Kasumi-1 (cell line): ENCODE data around the gene SORBS2.
A peak's percentile ranks its signal among the peaks of the same experiment; 100 is the strongest.

Source experiments
- DNase-seq, 2 experiments: peaks; one replicate each; lab custom pipeline; 2025; lab: John Stamatoyannopoulos, UW

Gene SORBS2

DNA sequence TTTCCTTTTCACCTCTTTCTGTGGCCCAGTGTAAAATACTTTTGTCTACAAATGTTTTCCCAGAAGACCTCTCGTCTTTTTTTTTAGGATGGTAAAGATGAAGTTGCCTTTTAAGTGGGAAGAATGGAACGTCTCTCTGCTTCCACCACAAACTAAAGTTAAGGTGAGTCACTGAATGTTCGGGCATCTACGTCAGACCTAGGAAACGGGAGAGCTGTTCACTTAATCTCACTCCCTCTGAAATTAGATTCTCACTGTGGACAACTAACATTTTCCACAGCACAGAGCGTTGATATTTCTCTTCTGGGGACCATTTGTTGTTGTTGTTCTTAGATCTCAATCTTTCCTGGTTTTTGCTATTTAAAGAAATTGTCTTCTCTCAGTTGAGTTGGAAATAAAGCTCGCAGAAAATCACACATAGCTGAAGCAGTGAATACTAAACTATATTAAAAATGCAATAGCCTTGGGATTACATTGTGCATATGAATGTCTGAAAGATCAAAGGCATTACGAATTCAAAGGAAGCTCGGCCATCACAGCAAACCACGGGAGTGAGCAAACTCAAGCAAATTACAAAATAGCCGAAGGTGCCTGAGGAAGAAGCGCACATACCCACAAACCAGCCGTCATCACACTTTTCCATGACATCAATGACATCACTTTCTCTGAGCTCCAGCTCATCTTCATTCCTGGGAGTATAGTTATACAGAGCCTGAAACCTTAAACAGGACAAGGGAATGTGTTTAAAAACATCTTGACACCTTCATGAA is 222.7 kb downstream of the SORBS2 start:
- no peak for DNase-seq

DNA sequence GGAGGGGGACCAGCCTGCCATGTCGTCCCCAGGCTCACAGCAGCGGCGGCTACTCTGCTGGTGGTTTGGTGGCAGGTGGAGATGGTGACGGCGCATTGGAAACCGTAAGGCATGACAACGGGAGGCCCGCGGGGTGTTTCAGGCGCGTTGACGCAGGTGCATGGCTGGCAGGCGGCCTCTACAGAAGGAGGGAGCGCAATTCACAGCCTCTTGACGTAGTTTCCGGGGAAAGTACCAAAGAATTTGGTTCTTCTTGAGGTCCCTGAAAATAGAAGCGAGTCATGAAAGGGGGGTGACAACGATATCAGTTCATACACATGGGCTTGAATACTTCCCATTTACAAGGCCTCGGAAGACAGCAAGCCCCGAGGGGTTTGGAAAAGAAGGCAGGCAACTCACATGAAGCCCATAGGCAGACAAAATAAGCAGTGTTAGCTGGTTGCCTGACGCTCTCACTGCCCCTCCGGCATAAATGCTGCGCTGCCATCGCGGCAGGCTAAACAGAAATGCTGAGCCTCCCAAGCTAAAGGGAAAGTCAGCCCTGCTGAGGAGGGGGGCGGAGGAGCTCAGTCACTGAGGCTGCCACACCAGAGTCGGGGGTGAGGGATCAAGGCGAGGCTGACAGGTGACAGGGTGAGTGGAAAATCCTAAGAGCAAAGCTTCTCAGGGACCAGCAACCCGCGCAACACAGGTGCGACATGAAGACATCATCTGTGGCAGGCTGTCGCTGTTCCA is 224.4 kb downstream of the SORBS2 start:
- no peak for DNase-seq

DNA sequence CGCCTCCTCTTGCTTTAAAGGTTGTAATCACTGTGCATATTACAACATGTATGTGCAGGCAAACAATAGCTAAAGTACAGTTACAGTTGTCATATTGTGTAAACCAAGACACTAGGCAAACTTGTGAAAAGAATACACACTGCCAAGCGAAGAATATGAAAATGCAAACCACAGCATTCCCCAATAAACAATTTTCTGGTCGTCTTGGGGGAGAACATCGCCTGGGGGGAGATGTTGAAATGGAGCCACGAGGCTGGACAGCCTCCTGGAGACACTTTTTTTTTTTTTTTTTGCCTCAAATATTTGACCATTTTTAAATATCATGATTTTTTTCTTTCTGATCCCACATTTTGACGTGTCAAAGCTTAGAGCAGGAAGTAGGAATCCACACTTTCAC is 225.0 kb downstream of the SORBS2 start:
- DNase-seq, result no peak

DNA sequence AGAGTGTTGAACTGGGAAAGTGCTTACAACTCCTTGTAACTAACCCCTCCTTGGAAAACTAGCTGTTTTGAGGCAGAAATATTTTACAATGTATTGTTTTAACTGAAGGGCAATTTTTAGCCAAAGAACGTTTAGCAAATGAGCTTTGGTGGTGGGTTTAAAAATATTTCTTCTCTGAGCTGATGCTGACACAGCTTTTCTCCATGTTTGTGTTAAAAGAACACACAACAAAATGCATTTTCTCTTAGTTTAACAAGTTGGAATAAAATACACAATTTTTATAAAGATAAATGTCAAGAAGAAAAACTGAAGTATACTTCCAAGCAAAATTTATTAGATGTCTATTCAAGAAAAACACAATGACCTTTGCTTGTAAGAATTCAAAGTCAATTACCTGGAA is 226.8 kb downstream of the SORBS2 start:
- no peak for DNase-seq

DNA sequence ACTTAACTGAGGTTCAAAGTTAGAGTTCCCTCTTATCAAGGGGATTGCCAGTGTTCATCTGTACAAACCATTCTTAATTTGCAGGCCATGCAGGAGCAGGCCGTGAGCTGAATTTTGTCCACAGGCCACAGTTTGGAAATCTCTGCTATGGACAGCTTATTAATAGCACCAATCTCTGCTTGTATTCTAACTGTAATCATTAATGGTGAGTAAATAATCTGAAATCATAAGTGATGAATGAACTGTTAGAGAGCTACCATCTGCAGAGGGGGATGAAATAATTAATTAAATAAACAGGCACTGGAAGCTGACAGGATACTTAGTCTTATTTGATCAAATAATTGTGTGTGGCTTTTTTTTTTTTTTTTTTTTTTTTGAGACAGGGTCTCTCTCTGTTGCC is 228.2 kb downstream of the SORBS2 start:
- DNase-seq, result no peak

DNA sequence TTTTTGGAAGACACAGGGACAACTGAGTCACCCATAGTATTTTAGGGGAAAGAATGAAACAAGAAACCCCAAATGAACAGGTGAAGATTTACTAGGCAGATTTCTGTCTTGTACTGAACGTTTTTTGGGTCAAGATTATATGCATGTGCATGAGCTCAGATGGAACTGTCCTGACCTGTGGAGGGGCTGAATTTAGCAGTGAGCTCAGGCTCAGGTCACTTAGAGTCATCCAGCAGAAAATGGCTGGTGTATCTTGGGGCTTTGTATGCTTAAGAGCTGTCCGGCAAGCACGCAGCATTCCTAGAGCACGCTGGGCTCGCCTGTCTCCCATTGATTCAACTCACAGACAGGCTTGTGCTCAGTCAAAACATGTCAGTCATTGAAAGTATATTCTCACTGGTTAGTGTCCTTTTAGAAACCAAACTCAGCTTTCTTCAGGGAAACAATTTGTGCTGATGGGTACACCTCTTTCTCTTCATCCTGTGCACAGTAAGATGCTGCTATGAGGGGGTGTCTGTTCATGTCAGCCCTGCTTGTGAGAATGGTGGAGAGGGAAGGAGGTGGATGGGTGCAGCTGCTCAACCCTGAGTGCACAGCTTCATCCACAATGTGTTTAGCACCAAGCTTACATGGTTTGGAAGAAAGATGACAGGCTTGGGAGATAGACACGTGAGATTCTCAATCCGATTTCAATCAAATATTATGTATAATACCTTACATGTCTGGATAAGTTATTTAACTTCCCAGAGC is 229.2 kb downstream of the SORBS2 start:
- DNase-seq, result no peak

DNA sequence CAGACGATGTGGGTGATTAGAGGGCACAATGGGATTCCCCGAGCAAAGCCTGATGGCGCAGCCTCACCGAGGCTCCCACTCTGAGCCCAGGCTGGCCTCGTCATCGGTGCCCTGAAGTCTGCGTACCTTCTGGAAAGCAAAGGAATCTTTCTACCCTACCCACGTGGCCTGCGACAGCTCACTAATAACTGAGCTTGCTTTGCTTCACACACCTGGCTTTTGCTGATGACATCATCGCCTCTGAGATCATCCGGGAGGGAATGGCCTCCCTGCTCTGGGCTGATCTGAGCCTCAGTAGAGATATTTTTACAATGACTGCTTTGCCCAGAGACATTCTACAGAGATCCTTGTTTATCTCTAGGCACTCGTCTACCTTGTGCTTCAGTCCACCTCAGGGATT is 231.3 kb downstream of the SORBS2 start:
- DNase-seq, result no peak

DNA sequence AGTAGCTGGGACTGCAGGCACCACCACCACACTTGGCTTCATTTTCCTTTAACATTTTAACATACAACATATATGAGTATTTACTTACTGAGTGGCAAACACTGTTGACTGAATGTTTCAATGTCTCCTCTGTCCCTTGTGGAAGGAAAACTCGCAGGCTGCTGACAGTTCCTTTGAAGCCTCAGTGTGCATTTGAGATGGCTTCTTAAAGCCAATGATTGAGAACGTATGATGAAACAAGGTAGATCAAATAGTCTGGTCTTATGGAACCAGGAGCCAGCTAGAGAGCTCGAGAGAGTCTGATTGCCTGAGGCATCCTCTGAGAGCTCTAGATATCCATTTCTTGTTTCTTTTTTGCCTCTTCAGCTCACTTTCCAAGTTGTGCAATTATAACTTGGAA is 233.7 kb downstream of the SORBS2 start:
- DNase-seq, result no peak

DNA sequence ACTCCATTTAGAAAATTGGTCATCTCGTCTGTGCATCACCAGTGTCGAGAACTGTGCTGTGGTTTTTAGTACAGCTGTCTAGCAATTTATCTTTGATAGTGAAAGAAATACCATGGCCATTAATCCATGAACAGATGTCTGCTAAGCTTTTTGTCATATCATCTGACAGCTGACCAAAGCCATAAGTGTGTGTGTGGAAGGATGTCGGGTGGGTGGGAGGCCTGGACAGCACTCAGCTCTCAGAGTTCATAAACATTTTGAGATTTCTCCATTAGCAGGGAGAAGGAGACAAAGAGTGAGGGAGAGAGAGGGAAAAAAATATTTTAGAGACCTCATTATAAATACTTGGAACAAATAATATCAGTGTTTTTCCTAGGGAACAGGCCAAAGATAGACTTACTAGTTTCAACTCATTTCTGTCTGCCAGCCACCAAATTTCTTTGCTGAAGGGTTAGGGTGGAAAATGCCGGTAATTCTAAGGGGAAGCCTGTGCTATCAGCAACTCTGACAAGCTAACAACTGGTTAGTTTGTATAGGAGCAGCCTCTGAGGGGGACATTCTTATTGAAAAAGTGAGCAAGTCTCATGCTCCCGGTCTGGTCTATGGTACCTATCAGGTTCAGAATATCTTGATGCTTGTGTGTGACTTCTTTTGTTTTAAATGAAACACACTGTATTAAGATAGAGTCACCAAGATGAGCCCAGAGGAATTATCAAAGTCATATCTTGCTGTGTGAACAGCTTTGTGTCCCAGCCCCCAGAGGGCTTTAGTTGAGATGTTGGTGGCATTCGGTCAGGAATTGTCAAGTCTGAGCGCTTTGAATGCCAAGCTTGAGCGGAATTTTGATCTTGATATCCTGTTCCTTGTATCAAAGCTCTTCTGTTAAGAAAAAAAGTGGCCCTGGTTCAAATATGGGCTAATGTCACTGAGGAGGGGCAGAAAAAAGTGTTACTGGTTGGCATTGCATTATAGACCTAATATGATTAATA is 234.7 kb downstream of the SORBS2 start:
- no peak for DNase-seq

DNA sequence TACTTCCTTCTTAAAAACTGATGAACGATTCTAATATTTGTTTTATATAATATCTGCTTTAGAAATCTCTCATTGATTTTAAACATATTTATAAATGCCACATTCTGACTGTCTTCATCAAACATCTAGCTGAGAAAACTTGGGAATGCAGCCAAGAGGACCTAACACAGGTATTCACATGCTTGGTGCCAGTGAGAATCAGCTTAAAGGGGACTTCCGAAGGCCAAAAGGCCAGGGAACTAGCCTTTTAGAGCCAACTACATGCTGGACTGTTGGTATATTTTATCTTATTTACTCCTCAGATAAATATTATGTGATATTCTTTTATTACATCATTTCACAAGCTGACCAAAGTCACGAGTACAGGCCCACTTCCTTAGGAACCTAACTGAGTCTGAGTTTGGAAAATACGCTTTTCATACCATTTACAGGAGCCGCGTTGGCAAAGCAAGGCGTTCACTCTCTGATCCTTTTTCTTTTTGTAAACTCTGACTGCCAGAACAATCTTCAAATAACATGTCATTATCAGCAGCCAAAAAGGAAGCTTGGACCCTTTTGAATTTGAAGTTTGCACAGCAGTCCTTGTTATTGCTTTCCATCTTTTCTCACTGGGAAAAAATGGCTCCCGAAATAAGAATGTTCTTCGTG is 235.6 kb downstream of the SORBS2 start:
- no peak for DNase-seq

DNA sequence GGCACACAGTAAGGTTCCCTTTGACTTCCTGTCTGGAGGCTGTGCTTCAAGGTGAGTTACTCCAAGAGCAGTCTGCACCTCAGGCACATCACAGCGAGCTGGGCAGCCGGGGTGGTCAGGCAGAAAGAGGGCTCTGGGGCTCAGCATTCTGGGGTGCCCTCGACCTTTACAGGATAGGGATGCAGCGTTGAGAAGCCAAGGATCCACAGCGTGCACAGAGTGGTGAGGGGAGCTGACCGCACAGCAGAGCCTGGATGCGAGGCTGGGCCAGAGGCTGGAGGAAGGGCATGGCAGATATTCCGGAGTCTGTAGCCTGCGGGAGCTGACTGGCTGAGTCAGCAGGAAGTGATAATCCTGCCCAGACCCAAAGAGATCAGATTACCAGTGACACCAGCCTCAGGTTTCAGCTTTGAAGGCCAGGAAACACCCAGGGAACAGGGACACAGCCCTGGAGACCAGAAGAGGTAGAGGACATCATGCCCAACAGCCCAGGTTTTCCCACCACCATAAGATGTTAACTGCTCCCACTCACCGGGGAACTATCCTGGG is 238.3 kb downstream of the SORBS2 start:
- peak; percentile 41 to 45 for DNase-seq

DNA sequence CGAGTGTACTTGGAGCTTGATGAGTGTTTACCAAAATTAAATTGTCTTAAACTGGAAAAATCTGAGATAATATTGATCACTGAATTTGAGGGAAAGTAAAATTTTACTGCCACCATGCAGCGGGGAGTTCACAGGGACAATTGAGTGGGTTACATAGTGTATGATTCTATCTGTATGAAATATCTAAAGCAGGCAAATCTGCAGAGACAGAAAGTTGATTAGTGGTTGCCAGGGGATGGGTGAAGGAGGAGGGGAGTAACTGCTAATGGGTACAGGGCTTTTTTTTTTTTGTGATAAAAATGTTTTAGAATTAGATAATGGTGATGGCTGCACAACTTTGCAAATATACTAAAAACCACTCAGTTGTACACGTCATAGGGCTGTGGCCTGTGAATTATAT is 241.3 kb downstream of the SORBS2 start:
- no peak for DNase-seq

DNA sequence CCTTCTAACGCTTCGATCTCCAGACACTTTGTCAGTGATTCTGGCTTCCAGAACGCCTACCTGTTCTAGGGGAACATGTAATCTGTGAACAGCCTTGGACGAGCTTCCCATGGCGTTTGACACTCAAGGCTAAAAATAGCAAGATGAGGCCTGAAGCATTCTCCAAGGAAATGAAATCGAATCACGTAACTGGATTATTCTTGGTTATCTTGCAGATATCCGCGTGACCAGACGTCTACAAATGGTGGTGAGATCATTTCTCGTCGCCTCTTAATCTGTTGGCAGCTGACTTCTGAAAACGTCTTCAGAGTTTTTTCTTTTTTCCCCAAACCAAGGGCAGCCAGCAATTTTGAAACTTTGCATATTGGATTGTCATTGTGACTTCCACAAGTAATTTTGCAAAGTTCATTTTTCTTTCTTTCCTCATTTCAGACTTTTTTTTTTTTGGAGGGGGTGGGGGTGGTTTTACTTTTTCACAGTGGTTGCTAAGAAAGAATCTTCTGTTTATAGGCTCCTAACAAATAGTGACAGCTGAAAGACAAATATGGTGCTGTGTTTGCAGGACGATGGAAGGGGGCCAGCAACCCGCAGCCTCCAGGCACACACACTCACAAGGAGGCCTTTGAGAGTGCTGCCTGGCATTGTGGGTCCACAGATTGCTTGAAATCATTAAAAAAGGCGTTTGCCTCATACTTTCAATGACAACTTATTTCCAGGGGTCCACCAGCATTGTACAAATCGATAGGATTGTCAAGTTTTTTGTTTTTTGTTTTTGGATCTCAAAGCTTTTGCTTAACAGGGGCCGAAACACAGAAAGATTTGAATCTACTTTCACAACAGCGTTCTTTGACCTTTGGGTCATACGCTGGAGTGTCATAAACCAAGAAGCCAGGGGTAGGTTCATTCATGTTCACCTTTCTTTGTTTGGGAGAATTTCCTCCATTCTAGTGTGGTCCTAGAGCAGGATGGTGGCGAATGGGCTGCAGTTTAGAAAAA is 244.3 kb downstream of the SORBS2 start:
- no peak for DNase-seq

DNA sequence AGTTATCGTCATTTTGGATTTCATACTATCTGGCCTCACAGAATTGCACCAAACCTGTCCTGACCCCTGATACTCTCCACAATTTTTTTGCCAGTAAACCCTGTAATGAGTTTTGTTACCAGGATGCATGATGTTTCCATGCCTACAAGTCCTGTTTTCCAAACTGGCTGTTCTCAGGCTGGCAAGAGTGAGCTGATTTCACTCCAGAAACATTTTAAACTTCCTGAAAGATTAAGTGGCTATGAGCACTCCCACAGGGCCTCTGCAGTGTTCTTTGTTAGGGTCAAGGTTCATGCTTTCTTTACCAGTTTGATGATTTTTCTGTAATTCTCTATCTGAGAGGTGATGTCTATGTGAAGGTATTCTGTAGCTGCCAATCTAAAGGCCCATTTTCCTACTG is 245.0 kb downstream of the SORBS2 start:
- DNase-seq, result no peak

DNA sequence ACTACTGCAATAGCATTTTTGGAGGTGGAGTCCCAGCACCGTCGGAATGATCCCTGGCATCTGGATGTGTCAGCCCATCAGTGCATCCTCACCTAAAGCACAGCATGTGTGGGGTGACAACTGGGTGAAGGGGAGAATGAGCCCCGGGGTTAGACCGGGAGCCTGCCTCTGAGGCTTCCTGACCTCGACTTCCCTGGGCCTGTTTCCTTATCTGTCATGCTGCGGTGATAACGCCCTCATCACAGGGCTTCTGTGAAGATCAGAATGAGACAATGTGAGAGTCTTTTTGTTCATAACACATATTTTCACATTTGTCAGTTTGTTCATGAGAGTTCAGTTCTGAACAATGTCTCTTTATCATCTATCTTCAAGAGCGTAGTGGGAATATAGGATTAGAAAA is 245.6 kb downstream of the SORBS2 start:
- DNase-seq, result no peak

DNA sequence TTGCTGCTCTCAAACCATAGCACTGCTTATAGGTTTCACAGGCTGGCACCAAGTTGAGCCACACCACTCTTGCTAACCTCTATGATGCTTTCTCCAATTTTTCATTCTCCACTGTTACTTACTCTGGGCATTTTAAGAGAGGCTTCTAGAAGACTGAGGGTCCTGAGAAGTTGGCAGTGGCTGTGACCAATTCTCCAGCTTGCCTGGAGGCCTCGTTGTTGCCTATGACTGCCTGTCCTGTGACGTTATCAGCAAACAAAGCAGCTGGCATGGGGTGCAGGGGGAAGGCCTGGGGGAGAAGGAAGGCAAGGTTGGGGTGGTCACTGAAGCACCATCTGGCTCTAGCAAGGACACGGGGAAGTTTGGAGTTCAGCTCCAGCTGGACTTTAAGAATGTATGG is 246.3 kb downstream of the SORBS2 start:
- DNase-seq, result no peak

DNA sequence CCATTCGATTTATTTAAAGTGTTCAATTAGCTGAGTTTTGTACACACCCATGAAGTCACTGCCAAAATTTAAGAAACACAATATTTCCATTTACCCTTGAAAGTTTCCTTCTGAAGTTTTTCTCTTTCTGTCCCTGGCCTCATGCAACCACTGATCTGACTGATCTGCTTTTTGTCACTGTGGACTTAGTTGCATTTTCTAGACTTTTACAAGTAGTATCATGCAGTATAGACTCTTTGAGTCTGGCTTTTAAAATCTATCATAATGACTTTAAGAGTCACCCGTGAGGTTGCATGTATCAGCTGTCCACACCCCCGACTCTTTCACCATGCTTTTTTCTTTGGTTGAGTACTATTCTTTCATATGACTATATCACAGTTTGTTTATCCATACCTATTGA is 247.6 kb downstream of the SORBS2 start:
- no peak for DNase-seq

DNA sequence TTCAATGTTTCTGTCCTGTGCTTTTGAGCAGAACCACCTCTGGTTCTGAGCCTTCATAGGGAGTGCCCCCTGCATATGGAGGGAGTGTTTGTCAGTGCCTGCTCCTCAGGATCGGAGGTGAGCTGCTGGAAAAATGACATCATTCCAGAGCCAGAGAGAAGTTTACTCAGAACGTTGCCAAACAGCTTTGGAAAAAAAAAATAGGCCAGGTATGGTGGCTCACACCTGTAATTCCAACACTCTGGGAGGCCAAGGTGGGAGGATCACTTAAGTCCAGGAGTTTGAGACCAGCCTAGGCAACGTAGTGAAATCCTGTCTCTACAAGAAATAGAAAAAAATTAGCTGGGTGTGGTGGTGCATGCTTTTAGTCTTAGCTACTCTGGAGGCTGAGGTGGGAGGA is 249.5 kb downstream of the SORBS2 start:
- no peak for DNase-seq

DNA sequence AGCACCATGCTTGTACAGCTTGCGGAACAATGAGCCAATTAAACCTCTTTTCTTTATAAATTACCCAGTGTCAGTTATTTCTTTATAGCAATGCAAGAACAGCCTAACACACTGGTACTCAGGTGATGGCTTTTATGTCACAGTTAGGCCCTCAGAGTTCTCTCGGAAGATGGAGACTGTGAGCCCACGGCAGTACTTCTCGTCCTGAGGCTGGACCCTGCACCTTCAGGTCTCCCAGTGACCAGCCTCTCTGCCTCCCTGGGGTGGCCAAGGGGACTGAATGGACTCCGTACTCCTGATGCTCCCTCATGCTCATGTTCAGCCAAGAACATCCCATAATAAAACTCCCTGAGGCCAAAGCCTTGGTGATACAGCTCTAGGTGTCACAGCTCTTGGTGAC is 251.7 kb downstream of the SORBS2 start:
- no peak for DNase-seq

DNA sequence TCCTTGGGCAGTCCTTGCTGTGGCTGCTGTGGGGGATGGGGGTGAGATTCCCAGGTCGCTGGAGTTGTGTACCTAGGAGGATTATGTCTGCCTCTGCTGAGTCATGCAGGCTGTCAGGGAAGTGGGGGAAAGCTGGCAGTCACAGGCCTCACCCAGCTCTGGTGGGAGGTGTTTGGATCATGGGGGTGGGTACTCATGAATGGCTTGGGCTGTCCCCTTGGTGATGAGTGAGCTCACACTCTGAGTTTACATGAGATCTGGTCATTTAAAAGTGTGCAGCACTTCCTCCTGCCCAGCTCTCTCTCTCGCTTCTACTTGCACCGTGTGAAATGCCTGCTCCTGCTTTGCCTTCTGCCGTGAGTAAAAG is 252.1 kb downstream of the SORBS2 start:
- DNase-seq, result no peak
